ENCODE data around the gene SUPT20H. TPM values are rescaled to one million over a fixed set of nuclear protein-coding genes. Genes with fewer than 3 reads are reported as not detected.

SUPT20H gene
- total RNA-seq, 1 donor from 2014 or later, result 55.3 TPM

DNA sequence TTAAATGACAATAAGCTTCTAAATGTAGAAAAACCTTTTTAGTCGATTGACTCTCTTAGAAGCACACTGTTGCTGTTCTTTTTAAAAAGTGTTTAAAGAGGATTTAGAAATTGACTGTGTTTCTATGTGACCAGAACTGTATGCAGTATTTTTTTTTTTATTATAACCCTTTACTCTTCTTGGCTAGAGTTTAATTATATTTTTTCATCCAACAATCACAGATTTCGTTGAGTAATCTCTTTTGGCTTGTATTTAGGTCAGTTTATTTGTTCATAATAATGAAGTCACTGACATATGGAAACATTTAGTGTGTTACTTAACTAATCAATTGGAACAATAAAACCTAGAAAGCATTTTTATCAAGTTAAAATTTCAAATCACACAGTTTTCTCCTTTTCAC is 26.1 kb upstream of the SUPT20H start:
- Histone ChIP-seq H3K4me1 (no peaks in the 10 kb centered on the region), H3K27me3 (ENCODE audit: low read depth) (no peaks in the 10 kb centered on the region), H3K4me3 (no peak overlapping the region), H3K9me3 (no peaks in the 10 kb centered on the region), H3K27ac (no peak overlapping the region), H3K36me3 (no peaks in the 10 kb centered on the region)
- intact Hi-C loops (cut with DNase I), result no loop called here
- TF ChIP-seq, protein P1, sequence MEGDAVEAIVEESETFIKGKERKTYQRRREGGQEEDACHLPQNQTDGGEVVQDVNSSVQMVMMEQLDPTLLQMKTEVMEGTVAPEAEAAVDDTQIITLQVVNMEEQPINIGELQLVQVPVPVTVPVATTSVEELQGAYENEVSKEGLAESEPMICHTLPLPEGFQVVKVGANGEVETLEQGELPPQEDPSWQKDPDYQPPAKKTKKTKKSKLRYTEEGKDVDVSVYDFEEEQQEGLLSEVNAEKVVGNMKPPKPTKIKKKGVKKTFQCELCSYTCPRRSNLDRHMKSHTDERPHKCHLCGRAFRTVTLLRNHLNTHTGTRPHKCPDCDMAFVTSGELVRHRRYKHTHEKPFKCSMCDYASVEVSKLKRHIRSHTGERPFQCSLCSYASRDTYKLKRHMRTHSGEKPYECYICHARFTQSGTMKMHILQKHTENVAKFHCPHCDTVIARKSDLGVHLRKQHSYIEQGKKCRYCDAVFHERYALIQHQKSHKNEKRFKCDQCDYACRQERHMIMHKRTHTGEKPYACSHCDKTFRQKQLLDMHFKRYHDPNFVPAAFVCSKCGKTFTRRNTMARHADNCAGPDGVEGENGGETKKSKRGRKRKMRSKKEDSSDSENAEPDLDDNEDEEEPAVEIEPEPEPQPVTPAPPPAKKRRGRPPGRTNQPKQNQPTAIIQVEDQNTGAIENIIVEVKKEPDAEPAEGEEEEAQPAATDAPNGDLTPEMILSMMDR (IDR thresholded peaks at IDR 0.05), result no peak
- ATAC-seq (no peak), DNase-seq (no peak)

DNA sequence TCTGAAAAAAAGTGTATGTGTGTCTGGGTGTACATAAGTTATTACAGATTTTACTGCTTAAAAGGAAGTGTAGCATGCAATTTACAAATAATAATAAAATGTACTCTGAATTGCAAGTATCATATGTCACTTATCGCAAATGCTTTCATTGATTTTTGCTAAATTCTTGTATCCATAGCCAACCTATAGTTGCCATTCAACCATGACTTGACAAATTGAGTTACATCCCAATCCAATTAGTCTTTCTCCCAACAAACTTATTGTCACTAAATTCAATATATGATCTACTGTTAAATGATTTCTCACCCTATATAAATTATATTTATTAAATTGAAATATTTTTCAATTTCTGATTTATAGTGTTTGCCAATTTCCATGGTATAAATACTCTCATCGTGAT is 17.3 kb upstream of the SUPT20H start:
- H3K9me3 ChIP-seq, result no peaks in the 10 kb centered on the region
- H3K27ac ChIP-seq, result no peak overlapping the region
- H3K27me3 ChIP-seq (ENCODE audit: low read depth), result no peaks in the 10 kb centered on the region
- ATAC-seq, result no peak
- TF ChIP-seq, protein P1 (IDR thresholded peaks at IDR 0.05), result no peak
- intact Hi-C loops (cut with DNase I), result no loop called here
- H3K4me1 ChIP-seq, result no peaks in the 10 kb centered on the region
- DNase-seq, result no peak
- H3K4me3 ChIP-seq, result no peak overlapping the region
- no peaks in the 10 kb centered on the region for H3K36me3 ChIP-seq

- Histone ChIP-seq H3K9me3 (no peaks in the 10 kb centered on the region), H3K36me3 (no peaks in the 10 kb centered on the region), H3K27me3 (ENCODE audit: low read depth) (no peaks in the 10 kb centered on the region), H3K27ac (no peak overlapping the region), H3K4me1 (no peaks in the 10 kb centered on the region), H3K4me3 (no peak overlapping the region)
- intact Hi-C loops (cut with DNase I), result no loop called here
- TF ChIP-seq, protein P1 (IDR thresholded peaks at IDR 0.05), result no peak
- ATAC-seq, result no peak
- DNase-seq, result no peak
Observed at GRCh38 chr13:37075164-37075563, 15.7 kb upstream of the SUPT20H start.

- peak in 1 of 2 donors; percentile 52 for ATAC-seq
- no peak overlapping the region for H3K4me3 ChIP-seq
- no peaks in the 10 kb centered on the region for H3K4me1 ChIP-seq
- no peaks in the 10 kb centered on the region for H3K27me3 ChIP-seq (ENCODE audit: low read depth)
- H3K36me3 ChIP-seq, result no peaks in the 10 kb centered on the region
- TF ChIP-seq, protein P1 (IDR thresholded peaks at IDR 0.05), result peak; percentile 26
- intact Hi-C loops (cut with DNase I), result no loop called here
- no peak overlapping the region for H3K27ac ChIP-seq
- DNase-seq, result no peak
- H3K9me3 ChIP-seq, result no peaks in the 10 kb centered on the region
Observed at GRCh38 chr13:37074703-37075102, 15.2 kb upstream of the SUPT20H start.

DNA sequence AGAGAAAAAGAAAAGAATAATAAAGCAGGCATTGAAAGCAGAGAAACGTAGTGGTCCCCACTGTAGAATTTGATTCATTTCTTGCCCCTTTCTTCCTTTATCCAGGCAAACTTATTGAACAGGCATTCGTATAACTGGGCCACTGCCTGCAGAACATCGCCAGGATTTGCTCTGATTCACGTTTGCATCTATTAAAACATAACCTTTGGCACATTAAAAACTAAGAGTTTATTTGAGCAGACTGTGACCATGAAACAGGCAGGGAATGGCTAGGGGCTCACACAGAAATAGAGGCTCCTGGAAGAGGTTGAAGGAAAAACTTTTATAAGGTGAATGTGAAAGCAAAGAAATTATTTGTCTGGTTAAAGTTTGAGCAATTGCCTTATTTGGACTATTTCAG is 12.5 kb upstream of the SUPT20H start:
- Histone ChIP-seq H3K4me1 (no peaks in the 10 kb centered on the region), H3K4me3 (no peak overlapping the region), H3K27me3 (ENCODE audit: low read depth) (no peaks in the 10 kb centered on the region), H3K9me3 (no peaks in the 10 kb centered on the region), H3K27ac (no peak overlapping the region), H3K36me3 (no peaks in the 10 kb centered on the region)
- TF ChIP-seq, protein P1 (IDR thresholded peaks at IDR 0.05), result no peak
- intact Hi-C loops (cut with DNase I), result no loop called here
- no peak for DNase-seq
- no peak for ATAC-seq

DNA sequence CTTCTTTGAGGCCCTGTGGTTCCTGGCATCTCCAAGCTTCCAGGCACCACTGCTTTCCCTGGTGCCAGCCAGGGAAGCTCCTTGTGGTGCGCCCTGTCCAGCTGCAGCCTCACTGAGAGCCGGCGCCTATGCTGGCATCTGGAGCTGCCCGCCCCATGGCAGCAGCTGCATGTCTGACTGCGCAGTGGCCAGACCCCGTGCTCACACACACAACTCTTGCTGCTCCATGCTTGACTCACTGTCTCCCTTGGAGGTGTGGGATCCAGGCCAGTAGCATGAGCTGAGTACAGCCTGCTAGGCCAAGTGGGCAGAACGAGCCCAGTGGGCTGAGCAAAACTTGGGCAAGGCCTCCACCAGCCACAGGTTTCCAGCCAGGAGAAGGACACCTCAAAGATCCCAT is 11.5 kb upstream of the SUPT20H start:
- intact Hi-C loops (cut with DNase I), result no loop called here
- Histone ChIP-seq H3K4me3 (no peak overlapping the region), H3K9me3 (no peaks in the 10 kb centered on the region), H3K27me3 (ENCODE audit: low read depth) (no peaks in the 10 kb centered on the region), H3K36me3 (no peaks in the 10 kb centered on the region), H3K4me1 (no peaks in the 10 kb centered on the region), H3K27ac (no peak overlapping the region)
- DNase-seq, result no peak
- TF ChIP-seq, protein P1 (IDR thresholded peaks at IDR 0.05), result no peak
- ATAC-seq, result no peak

Data from lower lobe of right lung (tissue), 2 donors.